Adipocyte (in vitro differentiated cells): ENCODE data around the gene BMPR1A.
"Not testable (repeated sequence)": the region's sequence is repeated elsewhere in the genome, so short reads cannot be mapped to it uniquely, and the experiment has no call there.

ENCODE experiments used
- DNase-seq: peaks from one replicate; pipeline ENCODE4 v3.0.0-alpha.2; 2015; ENCODE audit warnings: low read depth
- H3K27me3 ChIP-seq: replicated peaks from 2 replicates; pipeline ENCODE4 v1.7.0; 2013; ENCODE audit warnings: mild to moderate bottlenecking, low read length, moderate library complexity; ENCODE audit not compliant: control insufficient read depth, insufficient read depth
- H3K36me3 ChIP-seq: 2 replicates; pipeline ENCODE4 v1.7.0; 2013; ENCODE audit warnings: low read length, mild to moderate bottlenecking, moderate library complexity; ENCODE audit not compliant: control insufficient read depth, insufficient read depth, severe bottlenecking
- H3K4me1 ChIP-seq: 2 replicates; pipeline ENCODE4 v1.7.0; 2013; ENCODE audit warnings: mild to moderate bottlenecking, low read length, moderate library complexity; ENCODE audit not compliant: control insufficient read depth, insufficient read depth
- H3K4me3 ChIP-seq: 2 replicates; pipeline ENCODE4 v1.7.0; 2013; ENCODE audit warnings: mild to moderate bottlenecking, low read length, moderate library complexity
- H3K9ac ChIP-seq: 2 replicates; pipeline ENCODE4 v1.7.0; 2013; ENCODE audit warnings: mild to moderate bottlenecking, low read length, moderate library complexity
- H3K9me3 ChIP-seq: 2 replicates; pipeline ENCODE4 v1.7.0; 2013; ENCODE audit warnings: mild to moderate bottlenecking, low read length, moderate library complexity; ENCODE audit not compliant: control insufficient read depth

Gene BMPR1A

DNA sequence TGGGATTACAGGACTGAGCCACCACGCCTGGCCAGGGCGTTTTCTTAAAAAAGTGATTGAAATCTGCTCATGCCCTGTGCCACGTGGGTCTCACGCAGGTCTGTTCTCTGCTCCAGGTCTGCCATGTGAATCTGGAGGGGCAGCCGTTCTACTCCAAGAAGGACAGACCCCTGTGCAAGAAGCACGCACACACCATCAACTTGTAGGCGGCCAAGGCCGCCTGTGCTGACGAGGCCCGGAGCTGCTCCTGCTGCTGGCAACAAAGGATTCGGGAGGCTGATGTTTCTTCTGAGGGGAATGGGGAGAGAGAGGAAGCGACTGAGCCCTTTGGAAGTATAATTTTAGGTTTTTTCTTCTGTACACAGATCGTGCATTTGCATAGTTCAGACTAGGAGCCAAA, 23.6 kb upstream of the BMPR1A start:
- DNase-seq = no peak
- Histone ChIP-seq H3K27me3 (no peaks in the 10 kb centered on the region), H3K36me3 (no peaks in the 10 kb centered on the region), H3K4me1 (peaks cover 26% of the 10 kb centered on the region), H3K4me3 (no peak overlapping the region), H3K9me3 (no peaks in the 10 kb centered on the region), H3K9ac (no peak overlapping the region)

DNA sequence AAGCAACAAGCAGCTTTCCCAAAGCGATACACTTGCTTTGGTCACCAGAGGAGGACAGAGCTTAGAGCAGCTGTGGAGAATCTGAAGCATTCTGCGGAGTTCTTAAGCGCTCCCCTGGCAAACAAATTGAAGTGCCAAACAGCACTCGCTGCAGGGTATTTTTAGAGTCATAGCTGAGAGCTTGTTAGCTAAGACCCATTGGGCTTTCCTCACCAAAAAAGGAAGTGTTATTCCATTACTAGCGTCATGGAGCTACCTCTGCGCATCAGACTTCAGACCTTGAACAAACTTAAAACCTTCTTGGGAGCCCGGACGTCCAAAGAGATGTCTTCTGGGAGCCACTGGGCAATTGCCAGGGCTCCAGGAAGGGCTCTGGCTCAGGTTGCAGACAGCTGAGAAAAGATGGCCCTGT, 23.2 kb upstream of the BMPR1A start:
- Histone ChIP-seq H3K27me3 (no peaks in the 10 kb centered on the region), H3K9me3 (no peaks in the 10 kb centered on the region), H3K36me3 (no peaks in the 10 kb centered on the region), H3K4me1 (peaks cover 21% of the 10 kb centered on the region), H3K9ac (no peak overlapping the region), H3K4me3 (no peak overlapping the region)
- DNase-seq = no peak

DNA sequence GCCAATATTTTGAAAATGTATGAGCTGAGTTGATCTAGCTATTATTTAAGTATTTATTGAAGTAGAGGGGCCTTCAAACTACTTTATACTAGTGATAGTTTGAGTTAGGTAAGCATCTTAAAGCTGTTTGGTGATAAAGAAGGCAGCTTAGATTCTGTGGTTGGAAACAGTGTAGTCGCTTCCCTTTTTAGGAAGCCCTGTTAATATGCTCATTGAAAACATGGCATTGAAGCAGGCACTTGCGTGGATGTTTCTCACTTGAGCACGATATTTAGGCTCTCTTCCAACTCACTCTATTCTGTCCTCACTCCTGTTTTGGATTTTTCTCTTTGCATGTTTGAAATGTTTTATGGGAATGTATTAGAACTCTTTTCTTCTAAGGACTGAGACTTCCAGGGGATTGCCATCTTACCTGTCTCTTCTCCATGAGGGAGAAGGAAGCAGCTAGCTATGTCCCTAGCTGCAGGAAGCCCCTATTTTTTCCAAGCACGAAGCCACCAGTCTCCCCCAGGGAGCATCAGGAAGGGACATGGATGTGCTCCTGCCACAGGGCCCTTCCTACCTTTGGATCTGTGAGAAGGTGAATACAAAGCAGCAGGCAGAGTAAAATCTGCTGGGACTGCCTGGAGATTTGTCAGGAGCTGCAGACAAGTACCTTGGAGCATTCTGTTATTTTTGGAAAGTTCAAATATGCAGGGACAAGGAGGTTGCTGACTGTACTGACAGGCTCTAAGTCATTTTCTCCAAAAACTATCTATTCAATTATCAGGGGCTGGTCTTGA, 22.0 kb upstream of the BMPR1A start:
- Histone ChIP-seq H3K9me3 (no peaks in the 10 kb centered on the region), H3K36me3 (no peaks in the 10 kb centered on the region), H3K9ac (no peak overlapping the region), H3K4me1 (peaks cover 13% of the 10 kb centered on the region), H3K27me3 (no peaks in the 10 kb centered on the region), H3K4me3 (no peak overlapping the region)
- no peak for DNase-seq

DNA sequence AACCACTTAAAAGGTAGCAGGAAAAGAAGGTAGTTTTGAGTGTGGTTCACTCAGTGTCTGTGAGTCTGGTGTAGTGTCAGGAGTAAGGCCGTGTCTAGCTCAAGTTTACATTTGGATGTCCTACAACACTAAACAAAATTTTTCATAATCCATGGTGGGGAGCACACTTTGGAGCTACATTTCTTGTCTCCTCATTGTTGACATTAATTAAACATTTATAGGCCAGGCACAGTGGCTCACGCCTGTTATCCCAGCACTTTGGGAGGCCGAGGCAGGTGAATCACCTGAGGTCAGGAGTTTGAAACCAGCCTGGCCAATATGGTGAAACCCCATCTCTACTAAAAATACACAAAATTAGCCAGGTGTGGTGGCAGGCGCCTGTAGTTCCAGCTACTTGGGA, 21.1 kb upstream of the BMPR1A start:
- not testable (repeated sequence) for H3K4me3 ChIP-seq, H3K9ac ChIP-seq, H3K36me3 ChIP-seq, H3K9me3 ChIP-seq, DNase-seq, H3K4me1 ChIP-seq, H3K27me3 ChIP-seq

DNA sequence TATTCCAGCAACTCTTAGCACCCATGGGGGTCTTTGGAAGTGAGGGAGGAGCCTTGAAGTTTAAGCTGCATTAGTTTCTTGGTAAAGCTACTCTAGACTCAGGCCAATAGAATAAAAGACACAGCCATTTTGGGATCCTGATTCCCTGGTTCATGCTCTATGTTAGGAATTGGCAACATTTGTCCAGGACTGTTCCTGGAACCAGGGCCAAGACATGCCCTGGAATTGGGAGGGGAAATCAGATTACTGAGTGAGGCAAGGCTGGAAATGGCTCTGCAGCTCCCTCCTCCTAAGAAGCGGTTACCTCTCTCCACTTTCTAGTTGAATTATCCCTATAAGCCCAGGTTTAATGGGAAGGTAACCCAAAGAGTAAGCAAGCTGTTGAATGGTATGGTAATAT, 14.2 kb upstream of the BMPR1A start:
- Histone ChIP-seq H3K9me3 (no peaks in the 10 kb centered on the region), H3K4me1 (peaks cover 25% of the 10 kb centered on the region), H3K36me3 (no peaks in the 10 kb centered on the region), H3K27me3 (no peaks in the 10 kb centered on the region), H3K9ac (no peak overlapping the region), H3K4me3 (no peak overlapping the region)
- no peak for DNase-seq

DNA sequence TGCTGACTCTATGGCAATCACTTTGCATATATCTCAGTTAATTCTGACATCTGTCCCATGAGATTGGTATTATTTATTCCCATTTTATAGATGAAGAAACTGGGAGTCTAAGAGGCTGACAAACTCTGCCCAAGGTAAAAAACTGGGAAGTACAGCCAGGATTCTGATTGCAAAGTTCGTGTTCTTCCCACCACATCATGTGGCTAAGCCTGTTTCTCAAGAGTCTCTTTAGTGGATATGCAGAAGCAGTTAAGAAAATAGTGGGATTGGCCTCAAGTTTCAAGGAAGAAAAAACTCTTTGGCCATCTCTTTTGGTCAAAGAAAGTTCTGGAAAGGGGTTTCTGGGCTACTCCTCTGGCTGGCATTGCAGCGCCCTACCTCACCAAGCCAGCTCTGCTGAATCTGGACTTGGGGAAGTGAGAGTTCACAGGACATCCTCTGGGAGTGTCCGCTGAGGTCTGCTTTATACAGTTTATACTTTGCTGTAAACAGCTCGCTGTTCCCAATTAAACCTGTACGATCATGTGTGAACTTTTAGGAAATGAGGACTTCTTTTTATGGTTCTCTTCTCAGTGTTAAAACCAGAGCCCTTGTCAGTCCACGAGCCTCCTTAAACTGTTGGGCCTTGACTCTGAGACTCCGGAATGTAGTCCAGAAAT, 12.2 kb upstream of the BMPR1A start:
- Histone ChIP-seq H3K27me3 (no peaks in the 10 kb centered on the region), H3K9me3 (no peaks in the 10 kb centered on the region), H3K4me1 (peaks cover 33% of the 10 kb centered on the region), H3K36me3 (no peaks in the 10 kb centered on the region), H3K4me3 (peak overlapping the region; percentile 19), H3K9ac (peak overlapping the region; percentile 57)
- peak; percentile 26 for DNase-seq

DNA sequence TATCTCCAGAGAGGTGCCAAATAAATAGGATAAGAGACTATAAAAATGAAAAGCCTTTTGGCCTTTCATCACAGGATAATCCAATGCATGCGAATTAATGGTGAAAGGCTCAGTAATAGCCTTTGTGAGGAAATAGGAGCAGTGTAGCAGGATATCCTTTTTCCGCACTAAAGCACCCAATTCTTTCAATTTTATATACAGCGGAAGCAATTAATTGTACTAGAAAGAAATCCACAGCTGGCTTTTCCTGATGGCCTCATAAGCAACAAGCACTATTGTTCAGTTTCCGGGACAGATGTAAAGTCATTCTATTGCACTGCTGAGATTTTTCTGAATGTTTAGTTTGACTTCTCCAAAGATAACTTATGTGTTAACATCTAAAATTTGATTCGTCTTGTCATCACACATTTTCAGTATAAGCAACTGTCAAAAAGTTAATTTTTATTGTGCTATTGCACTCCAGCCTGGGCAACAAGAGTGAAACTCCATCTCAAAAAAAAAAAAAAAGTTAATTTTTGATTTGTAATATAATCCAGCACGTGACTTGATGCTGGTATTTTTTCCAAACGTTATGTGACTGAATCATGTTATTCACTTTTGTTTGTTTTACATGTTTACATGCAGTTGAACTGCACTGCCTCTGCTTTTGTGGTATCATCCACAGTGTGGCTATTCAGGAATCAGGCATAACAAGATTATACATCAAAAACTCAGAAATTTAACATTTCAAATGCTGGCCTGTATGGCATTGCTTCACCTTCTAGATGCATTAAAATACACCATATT, 8.4 kb upstream of the BMPR1A start:
- no peaks in the 10 kb centered on the region for H3K9me3 ChIP-seq
- H3K27me3 ChIP-seq = no peaks in the 10 kb centered on the region
- peak; percentile 73 for DNase-seq
- H3K4me3 ChIP-seq = no peak overlapping the region
- H3K9ac ChIP-seq = no peak overlapping the region
- peaks cover 25% of the 10 kb centered on the region for H3K4me1 ChIP-seq
- H3K36me3 ChIP-seq = no peaks in the 10 kb centered on the region

DNA sequence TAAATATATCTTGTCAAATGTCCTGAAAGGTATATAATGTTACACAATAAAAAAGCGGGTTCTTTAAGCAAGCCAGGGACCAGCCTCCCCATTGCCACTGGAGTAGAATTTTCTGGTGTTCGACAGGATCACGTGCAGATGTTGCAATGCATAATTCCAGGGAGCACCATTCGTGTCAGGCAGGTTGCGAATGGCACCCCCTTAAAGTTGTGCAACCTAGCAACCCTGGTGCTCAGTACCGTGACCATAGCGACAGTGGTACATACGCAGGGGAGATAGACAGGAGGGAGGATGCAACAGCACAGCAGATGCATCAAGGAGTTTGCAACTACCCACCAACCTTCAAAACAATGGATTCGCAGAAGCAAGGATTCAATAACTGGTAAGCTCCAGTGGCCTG, 6.6 kb upstream of the BMPR1A start:
- DNase-seq = no peak
- no peaks in the 10 kb centered on the region for H3K36me3 ChIP-seq
- H3K9me3 ChIP-seq = no peaks in the 10 kb centered on the region
- peaks cover 11% of the 10 kb centered on the region for H3K4me1 ChIP-seq
- H3K27me3 ChIP-seq = no peaks in the 10 kb centered on the region
- no peak overlapping the region for H3K4me3 ChIP-seq
- no peak overlapping the region for H3K9ac ChIP-seq

DNA sequence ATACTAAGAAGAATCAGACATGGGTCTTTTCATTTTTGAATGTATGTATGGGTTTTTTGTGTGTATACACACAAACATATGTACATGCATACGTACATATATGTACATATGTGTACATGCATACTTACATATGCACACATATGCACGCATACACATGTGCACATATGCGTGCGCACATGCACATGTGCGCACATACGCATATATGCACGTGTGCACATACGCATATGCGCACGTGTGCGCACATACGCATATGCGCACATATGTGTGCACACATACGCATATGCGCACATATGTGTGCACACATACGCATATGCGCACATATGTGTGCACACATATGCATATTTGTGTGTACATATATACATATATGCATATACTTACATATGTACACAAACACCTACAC, 4.9 kb upstream of the BMPR1A start:
- DNase-seq = no peak
- no peak overlapping the region for H3K9ac ChIP-seq
- peaks cover 13% of the 10 kb centered on the region for H3K4me1 ChIP-seq
- no peak overlapping the region for H3K4me3 ChIP-seq
- no peaks in the 10 kb centered on the region for H3K9me3 ChIP-seq
- H3K27me3 ChIP-seq = no peaks in the 10 kb centered on the region
- no peaks in the 10 kb centered on the region for H3K36me3 ChIP-seq

DNA sequence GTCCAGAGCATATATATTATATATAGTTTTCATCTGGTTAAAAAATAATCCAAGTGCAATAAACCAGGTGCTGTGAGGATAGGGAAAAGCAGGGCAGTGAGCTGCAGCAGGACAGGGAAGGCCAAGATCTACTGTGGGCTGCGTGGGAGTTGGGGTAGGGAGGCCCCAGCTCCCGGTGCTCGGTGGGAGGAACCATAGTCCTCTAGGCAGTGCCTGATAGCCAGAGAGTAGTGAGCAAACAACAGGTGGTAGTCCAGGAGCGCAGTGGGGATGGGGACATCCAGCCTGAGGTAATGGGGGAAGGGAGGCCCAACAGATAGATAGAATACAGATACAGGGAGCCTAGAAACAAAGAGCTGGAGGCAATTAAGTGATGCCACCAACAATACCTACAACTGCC, 4.1 kb upstream of the BMPR1A start:
- DNase-seq = no peak

DNA sequence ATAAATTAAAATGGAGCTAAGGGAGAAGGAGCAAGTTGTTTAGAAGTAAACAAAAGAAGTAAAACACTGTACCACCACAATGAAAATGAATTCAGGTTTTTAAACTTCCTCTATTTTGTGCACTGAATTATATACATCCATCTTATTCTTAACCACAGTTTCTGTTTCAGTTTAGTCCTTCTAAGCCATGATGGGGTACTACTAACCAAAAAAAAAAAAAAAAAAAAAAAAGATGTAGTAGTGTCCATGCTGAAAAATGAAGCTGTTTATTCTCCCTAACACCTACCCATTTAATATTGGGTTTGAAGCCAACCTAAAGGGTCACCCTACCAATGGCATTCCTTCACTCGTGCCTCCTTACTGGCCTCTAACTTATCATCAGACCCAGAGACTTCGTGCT, 3.4 kb upstream of the BMPR1A start:
- DNase-seq = no peak
- H3K36me3 ChIP-seq = no peaks in the 10 kb centered on the region
- H3K9me3 ChIP-seq = no peaks in the 10 kb centered on the region
- peaks cover 9% of the 10 kb centered on the region for H3K4me1 ChIP-seq
- no peak overlapping the region for H3K9ac ChIP-seq
- H3K27me3 ChIP-seq = no peaks in the 10 kb centered on the region
- H3K4me3 ChIP-seq = no peak overlapping the region

More for the DNA sequence above, 4.1 kb upstream of the BMPR1A start:
- no peaks in the 10 kb centered on the region for H3K27me3 ChIP-seq
- H3K4me3 ChIP-seq = no peak overlapping the region
- no peak overlapping the region for H3K9ac ChIP-seq
- no peaks in the 10 kb centered on the region for H3K36me3 ChIP-seq
- H3K9me3 ChIP-seq = no peaks in the 10 kb centered on the region
- peaks cover 13% of the 10 kb centered on the region for H3K4me1 ChIP-seq
